Stimulated activated CD4-positive, alpha-beta T cell treated with anti-CD3 and anti-CD28 coated beads, Interleukin-2, amount 100 ng/mL, for 4 hours (primary cell): ENCODE results near the gene DDX39A.
A peak's percentile ranks its signal among the peaks of the same experiment; 100 is the strongest.

Source experiments
- DNase-seq: peaks from one replicate; pipeline ENCODE4 v3.0.0-alpha.2; 2020; ENCODE audit warnings: low read depth

DDX39A gene

GRCh38 chr19:14434543-14435319 lies 15.6 kb upstream of the DDX39A start:
- no peak for DNase-seq

- DNase-seq, result peak; percentile 70
These were observed 14.7 kb upstream of the DDX39A start for GRCh38 chr19:14433554-14434501.

GRCh38 chr19:14432791-14433553 lies 13.8 kb upstream of the DDX39A start, which contains the start of gene PKN1:
PKN1 (plus strand) TSS chr19:14433306; CDS start chr19:14433522, 216 bp downstream.
- DNase-seq, result no peak

- DNase-seq, result no peak
These were observed 11.6 kb upstream of the DDX39A start for GRCh38 chr19:14430712-14431111.

GRCh38 chr19:14428882-14429416 lies 9.8 kb upstream of the DDX39A start:
- DNase-seq, result no peak

- DNase-seq, result no peak
These were observed 8.3 kb upstream of the DDX39A start for GRCh38 chr19:14427461-14427860.

- no peak for DNase-seq
These were observed 6.6 kb upstream of the DDX39A start for GRCh38 chr19:14425696-14426138.

- DNase-seq, result no peak
These were observed 360 bp downstream of the DDX39A start for GRCh38 chr19:14418856-14419105.

- DNase-seq, result no peak
These were observed 2.3 kb downstream of the DDX39A start for GRCh38 chr19:14416817-14417231.

- no peak for DNase-seq
These were observed 4.0 kb downstream of the DDX39A start for GRCh38 chr19:14414926-14415690.

- DNase-seq, result no peak
These were observed 5.4 kb downstream of the DDX39A start for GRCh38 chr19:14413693-14414181.

GRCh38 chr19:14412996-14413692 lies 6.0 kb downstream of the DDX39A start:
- no peak for DNase-seq

- no peak for DNase-seq
These were observed 6.7 kb downstream of the DDX39A start for GRCh38 chr19:14412324-14412995.

GRCh38 chr19:14411938-14412245 lies 7.2 kb downstream of the DDX39A start:
- no peak for DNase-seq

GRCh38 chr19:14411161-14411937 lies 7.8 kb downstream of the DDX39A start:
- no peak for DNase-seq

- no peak for DNase-seq
These were observed 8.8 kb downstream of the DDX39A start for GRCh38 chr19:14410091-14411051.

GRCh38 chr19:14409146-14410023 lies 9.8 kb downstream of the DDX39A start:
- DNase-seq, result no peak
